Lower leg skin (tissue), 3 donors: Measurements from ENCODE around the gene RGS16.

Source experiments
- POLR2A ChIP-seq, 2 donors: fragments of 450-650 bp; IDR thresholded peaks; one replicate each; pipeline ENCODE4 v1.6.1; 2016 to 2017; ENCODE audit warnings: antibody characterized with exemption in 2 of 2, mild to moderate bottlenecking in 1 of 2, moderate library complexity in 1 of 2
- TF ChIP-seq, protein P1 (sequence below), 3 donors: fragments of 450-650 bp; IDR thresholded peaks; one replicate each; pipeline ENCODE4 v1.5.1; 2016; ENCODE audit warnings: antibody characterized with exemption in 3 of 3, mild to moderate bottlenecking in 3 of 3, moderate library complexity in 2 of 3

DNA sequence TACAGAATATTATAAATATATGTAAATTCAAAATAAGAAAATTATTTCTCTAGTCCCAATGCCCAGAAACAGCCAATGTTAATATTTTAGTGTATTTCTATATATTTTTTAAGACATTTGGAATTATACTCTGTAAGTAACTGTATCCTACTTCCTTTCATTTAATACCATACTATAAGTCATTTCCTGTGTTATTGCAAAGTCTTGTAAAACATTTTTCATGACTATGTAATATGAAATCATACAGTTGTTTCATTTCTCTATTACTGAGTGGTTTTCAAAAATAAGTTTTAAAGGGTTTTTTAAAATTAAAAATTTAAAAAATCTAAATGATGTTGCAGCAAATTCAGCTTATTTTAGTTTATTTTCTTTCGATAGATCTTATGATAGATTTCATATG, 17.1 kb downstream of the RGS16 start:
- TF ChIP-seq, protein P1, sequence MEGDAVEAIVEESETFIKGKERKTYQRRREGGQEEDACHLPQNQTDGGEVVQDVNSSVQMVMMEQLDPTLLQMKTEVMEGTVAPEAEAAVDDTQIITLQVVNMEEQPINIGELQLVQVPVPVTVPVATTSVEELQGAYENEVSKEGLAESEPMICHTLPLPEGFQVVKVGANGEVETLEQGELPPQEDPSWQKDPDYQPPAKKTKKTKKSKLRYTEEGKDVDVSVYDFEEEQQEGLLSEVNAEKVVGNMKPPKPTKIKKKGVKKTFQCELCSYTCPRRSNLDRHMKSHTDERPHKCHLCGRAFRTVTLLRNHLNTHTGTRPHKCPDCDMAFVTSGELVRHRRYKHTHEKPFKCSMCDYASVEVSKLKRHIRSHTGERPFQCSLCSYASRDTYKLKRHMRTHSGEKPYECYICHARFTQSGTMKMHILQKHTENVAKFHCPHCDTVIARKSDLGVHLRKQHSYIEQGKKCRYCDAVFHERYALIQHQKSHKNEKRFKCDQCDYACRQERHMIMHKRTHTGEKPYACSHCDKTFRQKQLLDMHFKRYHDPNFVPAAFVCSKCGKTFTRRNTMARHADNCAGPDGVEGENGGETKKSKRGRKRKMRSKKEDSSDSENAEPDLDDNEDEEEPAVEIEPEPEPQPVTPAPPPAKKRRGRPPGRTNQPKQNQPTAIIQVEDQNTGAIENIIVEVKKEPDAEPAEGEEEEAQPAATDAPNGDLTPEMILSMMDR (IDR thresholded peaks at IDR 0.05) = no peak
- no peak for TF ChIP-seq POLR2A (IDR thresholded peaks at IDR 0.05)
